NCI-H128 (cell line): ENCODE data around the gene RNF169.

ENCODE experiments used
- DNase-seq: peaks from one replicate; lab custom pipeline; 2025; ENCODE audit not compliant: unreplicated experiment; lab: John Stamatoyannopoulos, UW

The RNF169 gene, protein sequence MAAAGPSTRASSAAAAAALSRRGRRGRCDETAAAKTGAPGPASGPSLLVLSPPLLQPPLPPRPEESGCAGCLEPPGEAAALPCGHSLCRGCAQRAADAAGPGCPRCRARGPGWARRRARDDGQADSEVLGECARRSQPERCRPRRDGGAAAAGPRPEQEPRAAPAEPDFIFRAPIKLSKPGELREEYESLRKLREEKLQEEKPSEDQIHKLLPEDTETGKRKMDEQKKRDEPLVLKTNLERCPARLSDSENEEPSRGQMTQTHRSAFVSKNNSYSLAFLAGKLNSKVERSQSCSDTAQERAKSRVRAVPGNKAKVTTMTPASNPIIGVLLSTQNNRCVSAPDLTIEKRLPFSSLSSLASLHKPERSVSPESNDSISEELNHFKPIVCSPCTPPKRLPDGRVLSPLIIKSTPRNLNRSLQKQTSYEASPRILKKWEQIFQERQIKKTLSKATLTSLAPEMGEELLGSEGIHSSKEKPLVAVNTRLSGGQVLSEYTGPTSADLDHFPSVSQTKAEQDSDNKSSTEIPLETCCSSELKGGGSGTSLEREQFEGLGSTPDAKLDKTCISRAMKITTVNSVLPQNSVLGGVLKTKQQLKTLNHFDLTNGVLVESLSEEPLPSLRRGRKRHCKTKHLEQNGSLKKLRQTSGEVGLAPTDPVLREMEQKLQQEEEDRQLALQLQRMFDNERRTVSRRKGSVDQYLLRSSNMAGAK

DNA sequence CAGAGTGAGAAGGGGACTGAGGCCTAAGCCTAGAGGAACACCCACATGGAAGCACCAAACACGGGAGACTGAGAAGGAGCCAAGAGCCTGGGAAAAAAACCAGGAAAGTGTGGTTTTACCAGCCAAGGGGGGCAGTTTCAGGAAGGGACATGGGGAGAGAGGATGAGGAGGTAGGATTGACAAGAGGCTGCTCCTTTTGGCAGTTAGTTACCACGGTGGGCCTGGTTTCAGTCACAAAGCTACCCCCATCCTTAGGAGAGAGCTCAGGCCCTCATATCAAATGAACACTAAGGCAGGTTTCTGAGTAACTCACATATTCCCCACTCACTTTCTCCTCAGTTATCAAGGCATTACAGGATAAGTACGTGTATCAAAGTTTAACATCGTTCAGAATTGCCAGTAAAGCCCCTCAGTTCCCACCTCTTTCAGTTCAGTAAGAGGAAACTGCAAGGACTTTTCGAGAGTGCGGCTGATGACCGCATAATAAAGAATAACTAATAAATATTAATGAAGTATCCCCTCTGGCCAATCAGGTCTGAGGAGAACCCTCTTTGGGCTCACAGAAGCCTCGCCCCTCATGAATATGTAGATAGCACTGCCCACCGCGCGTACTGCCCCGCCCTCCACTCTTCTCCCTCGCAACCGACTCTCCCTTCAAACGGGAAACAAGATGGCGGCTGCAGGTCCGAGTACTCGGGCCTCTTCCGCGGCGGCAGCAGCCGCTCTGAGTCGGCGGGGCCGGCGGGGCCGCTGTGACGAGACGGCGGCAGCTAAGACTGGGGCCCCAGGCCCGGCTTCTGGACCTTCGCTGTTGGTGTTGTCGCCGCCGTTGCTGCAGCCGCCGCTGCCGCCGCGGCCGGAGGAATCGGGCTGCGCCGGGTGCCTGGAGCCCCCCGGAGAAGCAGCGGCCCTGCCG, at the start of gene RNF169:
Gene RNF169, plus strand, starts transcription at position 639 of the 916 bp plus-strand sequence. Its CDS starts 32 bp downstream, at position 671.
- peak; percentile 88 for DNase-seq

DNA sequence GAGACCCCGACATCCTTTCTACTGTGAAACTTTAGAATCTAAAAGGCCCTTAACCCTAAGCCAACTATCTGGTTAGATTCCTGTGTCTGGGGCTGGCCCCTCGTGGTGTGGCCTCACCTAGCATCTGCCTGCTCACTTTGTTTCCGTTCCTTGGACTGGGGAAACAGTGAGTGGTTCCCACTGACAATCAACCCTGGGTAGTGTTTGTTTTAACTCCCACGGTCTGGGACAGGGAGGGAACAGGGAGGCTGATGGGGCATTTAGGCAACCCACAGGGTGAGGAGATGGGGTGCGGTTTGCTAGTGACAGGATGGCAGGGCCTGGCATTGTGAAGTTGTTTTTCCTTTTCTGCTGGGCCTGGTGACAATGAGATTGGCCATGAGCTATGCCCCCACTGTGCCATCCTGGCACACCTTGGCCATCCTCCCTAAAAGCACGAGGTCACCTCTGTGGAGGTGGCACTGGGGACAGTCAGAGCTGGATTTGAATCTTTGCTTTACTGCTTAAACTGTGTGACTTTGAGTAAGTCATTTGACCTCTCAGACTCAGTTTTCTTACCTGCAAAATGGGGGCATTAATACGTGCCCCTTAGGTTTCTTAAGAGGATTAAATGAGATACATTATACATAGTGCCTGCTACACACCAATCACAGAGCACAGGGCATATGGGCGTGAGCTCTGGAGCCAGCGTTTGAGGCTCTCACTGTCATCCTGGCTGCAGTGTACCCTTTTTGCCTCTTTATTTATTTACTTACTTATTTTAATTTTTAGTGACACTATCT, 48.8 kb upstream of the RNF169 start:
- no peak for DNase-seq

DNA sequence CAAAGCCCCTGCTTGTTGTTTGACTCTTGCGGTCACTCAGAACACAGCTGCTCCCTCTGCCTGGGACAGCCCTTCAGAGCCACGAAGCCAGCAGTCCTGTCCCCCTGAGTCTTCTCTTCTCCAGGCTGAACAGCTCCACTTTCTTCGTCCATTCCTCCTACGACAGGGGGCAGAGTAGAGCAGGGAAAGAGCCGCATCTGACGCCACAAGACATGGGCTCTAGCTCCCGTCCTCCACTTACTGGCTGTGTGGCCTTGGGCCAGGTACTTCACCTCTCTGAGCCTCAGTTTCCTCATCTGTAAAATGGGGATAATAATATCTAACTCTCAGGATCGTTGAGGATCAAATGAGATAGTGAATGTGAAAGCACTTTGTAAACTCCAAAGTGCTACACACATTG, 47.3 kb upstream of the RNF169 start:
- DNase-seq = no peak

DNA sequence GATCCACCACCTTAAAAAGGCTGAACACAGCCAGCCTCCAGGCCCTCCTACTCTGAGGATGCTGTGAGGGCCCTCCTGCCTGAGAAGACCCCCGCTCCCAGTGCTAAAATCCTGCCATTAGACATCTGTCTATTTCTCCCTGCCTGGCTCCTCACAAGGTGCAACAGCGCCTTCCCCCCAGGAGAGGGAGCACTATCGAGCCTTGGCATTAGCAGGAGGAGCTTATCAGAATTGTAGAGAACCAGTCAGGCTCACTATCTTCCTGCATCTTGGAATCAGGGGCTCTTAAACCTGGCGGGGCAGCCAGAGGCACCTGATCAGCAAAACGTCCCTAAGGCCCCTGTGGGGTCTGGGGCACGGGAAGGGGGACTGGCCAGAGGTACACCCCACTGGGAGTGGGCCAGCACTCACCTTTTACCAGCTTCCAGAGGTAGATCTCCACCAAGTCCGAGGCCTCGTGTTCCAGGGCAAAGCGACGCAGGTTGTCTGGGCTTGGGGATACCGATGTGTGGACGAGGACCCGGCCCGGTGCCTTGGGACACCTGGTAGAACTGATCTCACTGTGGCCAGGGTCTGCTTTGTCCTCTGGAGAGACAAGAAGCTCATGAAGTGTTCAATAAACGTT, 46.2 kb upstream of the RNF169 start:
- DNase-seq = peak; percentile 26

DNA sequence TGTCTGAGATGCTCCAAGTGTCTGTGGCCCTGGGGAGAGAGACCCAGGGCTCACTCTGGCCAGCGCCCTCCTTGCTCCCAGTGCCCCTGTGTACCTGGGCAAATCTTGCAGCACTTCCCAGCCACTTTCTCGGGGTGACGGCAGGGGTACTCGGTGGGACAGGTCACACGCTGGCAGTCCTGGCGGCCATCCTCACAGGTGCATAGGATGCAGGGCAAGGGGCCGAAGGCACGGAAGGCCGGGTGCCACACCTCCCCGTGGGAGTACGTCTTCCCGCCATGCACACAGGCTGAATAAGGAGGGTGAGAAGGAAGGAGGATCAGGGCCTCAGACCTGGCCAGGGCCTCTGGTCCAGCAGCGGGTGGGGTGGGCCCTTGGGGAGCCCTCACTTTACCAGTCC, 45.4 kb upstream of the RNF169 start:
- DNase-seq = no peak

DNA sequence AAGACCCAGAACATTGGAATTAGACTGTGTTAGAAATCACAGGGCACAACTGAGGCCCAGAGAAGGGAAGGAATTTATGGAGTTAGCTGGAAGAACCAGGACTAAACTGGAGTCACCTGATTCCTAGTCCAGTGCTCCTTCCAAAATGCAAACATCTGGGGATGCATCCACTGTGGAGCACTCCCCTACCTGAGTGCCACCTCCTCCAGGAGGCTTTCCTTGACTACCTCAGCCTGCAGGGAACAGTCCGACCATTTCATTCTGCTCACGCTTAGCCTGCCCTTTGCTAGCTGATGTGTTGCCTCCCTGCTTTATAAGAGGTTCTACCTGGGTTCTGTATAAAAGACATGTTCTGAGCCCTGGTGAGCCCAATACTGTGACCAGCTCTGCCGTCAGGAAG, 41.5 kb upstream of the RNF169 start:
- no peak for DNase-seq

DNA sequence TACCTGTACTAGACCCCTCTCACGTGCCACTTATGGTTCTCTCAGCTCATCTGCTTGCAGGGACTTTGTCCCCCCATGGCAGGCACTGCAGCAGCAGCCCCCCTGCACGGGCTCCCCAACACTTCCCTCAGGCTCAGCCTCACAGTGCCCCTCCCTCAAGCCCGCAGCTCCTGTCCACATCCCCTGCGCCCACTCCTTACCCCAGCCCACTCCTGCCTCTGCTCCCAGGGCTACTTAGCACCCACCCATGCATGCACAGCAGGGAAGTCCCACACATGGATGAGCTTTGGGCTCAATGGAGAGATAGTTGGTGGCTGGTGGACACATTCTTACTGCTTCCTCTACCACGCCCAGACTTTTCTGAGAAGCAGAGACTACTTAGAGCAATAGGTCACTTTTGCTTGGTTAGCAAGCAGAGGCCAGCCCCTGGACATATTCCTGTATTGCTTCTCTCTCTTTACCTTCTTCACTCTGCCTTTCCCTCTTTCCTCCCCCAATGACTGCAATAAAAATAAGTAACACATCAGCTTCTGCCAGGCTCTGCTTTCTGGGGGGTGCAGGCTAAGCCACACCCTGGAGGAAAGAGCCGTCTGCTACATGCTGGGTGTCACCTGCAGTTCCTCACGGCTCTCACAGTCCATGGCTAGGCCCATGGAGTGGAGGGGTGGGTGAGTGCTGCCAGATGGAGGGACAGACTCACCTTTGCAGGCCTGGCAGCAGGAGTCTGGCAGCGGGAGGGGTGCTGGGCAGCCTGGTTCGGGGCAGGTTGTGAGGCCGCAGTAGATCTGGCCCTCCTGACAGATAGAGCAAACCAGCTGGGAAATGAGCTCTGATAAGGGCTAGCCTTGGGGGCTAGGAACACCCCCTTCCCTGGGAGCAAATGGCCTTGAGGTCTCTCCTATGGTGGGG, 40.8 kb upstream of the RNF169 start:
- no peak for DNase-seq

DNA sequence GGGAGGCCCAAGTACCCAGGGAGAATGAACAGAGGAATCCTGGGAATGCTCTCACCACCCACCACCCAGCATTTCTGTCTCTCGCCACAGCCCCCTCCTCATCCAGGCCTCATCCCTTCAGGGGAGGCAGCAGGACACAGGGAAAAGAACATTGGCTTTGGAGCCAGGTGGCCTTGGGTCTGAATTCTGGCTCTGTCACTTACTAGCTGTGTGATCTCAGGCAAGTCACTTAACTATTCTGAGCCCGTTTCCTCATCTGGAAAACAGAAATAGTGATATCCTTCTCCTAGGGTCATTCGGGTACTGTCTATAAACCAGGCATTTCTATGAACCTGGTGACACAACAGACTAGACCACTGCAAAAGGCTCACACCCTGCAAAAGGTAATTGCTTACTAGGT, 39.5 kb upstream of the RNF169 start:
- no peak for DNase-seq

DNA sequence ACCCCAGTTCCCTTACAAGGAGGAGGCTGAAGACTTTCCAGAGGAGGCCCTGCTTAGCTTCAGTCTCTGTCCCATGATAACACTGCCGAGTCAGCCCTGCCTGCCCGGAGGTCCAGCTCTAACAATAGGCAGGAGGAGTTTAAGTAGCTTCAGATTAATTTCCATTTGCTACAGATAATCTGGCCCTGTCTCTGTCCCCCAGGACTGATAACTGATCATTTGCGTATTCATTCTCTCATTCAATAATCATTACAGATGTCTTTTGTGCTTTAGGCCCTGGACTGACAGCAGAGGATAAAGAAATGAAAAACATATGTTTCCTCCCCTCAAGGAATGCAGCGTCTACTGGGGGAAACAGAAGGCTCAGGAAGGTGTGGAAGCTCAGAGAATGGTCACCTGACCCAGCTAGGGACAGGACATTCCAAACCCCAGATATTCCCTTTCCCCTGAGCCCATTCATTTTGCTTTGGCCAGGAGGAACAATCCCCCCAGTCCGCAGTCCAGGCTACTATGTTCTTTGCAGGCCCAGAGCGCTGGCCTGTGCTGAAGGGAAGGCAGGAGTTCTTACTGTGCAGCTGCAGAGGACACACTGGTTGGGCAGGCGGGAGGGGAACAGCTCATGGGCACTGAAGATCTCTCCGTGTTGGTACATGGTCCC, 38.2 kb upstream of the RNF169 start:
- DNase-seq = no peak

DNA sequence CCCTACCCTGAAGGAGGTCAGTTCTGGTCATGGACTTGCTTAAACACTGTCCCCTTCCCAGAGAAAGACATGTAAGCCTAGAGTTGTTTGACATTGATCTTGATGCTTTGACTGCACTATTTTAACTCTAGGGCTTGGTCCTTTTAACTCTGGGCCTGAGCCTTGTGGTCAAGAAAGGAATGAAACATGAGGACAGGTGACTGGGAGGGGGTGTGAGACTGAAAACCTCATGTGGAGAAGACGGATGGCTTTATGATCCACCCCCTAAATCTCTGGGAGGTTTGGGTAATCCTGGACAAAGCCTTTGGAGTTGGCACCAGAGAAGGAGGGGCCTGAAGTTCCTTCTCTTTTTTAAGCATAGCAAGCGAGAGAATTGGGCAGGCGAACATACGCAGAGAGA, 35.0 kb upstream of the RNF169 start:
- DNase-seq = no peak

DNA sequence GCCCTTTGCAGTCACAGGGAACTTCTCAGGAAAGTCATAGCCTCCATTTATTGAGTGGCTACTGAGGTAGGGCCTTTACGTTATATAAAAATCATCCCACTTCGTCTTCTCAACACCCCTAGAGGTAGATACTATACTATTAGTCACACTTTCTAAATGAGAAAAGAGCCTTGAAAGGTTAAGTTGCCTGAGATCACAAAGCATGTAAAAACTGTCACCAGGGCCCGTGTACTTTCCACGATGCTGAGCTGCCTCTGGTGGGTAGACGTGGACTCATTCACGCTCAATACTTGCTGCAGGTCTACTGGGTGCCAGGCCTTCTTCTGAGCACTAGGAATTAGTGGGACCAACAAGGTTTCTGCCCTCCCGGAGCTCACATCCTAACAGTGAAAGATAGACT, 33.7 kb upstream of the RNF169 start:
- DNase-seq = no peak

DNA sequence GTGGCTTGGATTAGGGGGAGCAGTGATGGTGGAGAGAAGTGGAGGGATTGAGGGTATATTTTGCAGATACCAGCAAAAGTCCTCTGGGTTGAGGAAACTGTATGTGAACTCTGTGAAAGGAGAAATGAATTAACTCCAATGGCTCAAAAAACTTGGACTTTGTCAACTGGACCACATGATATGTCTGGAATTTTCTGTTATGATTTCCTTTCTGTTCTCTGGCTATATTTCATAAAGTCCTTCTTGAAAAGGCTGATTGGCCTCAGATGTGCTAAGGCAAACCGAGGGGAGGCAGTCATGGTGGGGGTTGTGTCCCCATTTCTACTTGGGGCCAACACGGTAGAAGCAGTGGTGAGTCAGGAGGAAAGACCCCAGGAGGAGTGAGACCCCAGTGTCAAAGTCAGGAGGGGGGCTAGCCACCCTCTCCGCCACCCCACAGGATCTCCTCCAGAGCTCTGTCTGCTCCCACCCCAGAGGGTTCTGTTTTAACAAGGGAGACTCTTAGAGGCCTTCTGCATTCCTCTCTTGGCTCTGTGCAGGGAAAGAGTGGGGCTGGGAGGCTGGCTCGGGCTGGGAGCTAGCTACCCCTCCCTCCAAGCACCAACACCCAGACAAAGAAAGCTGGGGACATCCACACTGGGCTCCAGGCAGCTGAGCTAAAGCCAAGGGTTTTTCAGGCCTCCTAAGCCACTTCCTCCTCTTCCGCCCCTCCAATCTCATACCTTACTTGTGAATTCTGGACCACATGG, 31.3 kb upstream of the RNF169 start:
- DNase-seq = no peak

DNA sequence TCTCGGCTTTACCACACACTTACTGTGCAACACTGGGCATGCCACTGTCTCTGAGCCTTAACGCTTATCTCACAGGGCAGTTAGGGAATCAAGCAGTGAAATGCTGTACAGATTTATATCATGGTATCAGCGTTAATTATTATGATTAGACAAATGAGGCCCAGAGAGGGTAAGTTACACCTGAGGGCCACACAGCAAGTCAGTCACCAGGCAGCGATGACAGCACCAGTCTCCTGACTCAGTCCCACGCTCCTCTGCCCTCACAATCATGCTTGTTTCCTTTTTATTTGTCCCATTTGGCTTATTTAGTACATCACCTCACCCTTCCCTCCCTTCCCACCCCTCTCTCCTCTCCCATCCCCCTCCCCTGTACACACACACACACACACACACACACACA, 29.6 kb upstream of the RNF169 start:
- no peak for DNase-seq

DNA sequence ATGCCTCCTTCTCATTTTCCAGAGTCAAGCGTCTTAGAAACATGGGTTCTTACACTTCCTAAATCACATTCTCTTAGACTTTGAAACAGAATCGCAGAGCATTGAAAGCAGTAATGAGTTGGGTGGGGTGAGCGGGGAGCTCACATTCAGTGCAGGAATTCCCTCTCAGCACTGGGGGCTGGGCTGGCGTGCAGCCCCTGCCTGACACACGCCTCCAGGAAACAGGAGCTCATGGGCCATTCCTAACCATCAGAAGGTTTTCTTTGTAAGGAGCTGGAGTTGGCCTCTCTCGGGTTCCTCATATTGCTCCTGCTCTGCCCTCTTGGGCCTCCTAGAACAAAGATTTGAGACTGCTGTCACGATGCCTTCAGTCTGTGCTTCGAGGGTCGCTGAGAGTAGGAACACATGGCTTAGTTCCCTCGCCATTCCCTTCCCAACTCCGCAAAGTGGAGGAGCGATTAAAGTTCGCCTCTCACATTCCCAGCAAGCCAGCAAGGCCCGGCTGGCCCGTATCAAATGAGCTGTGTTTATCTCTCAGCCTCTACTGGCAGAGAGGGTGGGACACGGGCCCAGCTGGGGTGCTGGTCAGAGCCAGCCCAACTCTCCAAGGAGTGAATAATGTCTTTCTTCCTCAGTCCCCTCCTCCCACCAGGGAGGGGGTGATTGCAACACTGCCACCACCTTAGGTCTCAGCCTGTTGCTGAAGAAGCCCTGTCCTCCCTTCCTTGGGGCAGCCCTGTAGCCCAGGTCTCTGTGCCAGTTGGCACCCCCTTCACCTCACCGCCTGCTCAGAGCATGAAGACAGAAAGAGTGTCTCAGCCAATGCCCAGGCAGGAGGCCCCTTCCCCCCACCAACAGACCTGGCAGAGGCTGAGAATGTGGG, 27.8 kb upstream of the RNF169 start:
- DNase-seq = no peak

DNA sequence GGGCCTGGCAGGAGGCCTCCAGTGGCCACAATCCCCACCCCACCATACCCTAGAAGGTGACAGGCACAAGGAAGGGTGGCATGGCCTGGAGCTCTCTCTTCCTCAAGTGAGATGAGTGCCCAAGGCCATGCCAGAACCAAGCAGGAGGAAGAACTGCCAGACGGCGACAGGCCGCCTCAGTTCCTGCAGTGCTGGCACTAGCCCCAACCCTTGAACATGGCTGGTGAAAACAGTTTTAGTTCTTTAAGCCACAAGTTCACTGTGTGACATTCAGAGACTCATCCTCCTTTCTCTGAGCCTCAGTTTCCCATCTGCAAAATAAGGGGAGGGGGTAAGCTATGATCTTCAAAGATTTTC, 27.2 kb upstream of the RNF169 start:
- no peak for DNase-seq

DNA sequence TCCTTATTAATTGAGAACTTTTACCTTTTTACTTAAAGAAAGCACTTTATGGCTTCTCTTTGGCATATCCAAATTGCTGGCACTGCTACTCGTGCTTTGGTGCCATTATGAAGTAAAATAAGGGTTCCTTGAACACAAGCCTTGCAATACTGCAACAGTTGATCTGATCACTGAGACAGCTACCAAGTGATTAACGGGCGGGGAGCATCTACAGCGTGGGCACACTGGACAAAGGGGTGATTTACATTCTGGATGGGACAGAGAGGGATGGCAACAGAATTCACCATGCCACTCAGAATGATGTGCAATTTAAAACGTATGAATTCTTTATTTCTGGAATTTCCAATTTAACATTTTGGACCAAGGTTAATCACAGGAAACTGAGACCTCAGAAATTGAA, 25.1 kb upstream of the RNF169 start:
- DNase-seq = no peak

DNA sequence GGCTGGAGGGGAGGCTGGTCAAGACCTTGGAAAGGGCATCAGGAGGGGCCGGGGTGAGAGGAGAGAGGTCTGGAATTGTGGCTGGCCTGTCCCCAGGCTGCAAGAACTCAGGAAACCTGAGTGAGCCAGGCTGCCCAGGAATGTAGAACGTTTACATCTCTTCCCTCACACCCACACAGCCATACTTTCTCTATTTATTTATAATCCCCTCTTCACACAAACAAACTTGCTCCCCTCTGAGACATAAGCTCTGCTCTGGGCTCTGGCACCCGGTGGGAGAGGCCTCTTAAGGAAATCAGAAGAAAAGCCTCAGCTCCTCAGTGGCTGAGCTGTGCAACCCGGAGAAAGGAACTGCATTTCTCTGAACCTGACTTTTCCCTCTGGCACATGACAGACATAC, 22.9 kb upstream of the RNF169 start:
- DNase-seq = no peak
